Measurements from ENCODE around the gene SLC7A6OS. TPM values are rescaled to one million over a fixed set of nuclear protein-coding genes. Genes with fewer than 3 reads are reported as not detected.

SLC7A6OS gene
- total RNA-seq, 1 donor from 2014 or later: 25.2 TPM

GRCh38 chr16:68338326-68339119, 27.8 kb upstream of the SLC7A6OS start:
- Mint-ChIP-seq H3K9me3 (ENCODE audit: unreplicated experiment) (no peaks in the 10 kb centered on the region), H3K27ac (ENCODE audit: unreplicated experiment) (no peak overlapping the region), H3K27me3 (ENCODE audit: unreplicated experiment) (peaks cover 4% of the 10 kb centered on the region), H3K36me3 (ENCODE audit: unreplicated experiment) (no peaks in the 10 kb centered on the region), H3K4me3 (ENCODE audit: unreplicated experiment) (no peak overlapping the region), H3K4me1 (ENCODE audit: low read depth, unreplicated experiment) (no peaks in the 10 kb centered on the region)
- DNase-seq: no peak
- no peak for TF ChIP-seq CTCF (IDR thresholded peaks at IDR 0.05; ENCODE audit: partially characterized antibody, unreplicated experiment)

GRCh38 chr16:68335175-68335574, 24.4 kb upstream of the SLC7A6OS start:
- peak overlapping the region; percentile 30 for H3K4me3 Mint-ChIP-seq (ENCODE audit: unreplicated experiment)
- H3K27ac Mint-ChIP-seq (ENCODE audit: unreplicated experiment): no peak overlapping the region
- H3K9me3 Mint-ChIP-seq (ENCODE audit: unreplicated experiment): no peaks in the 10 kb centered on the region
- no peaks in the 10 kb centered on the region for H3K4me1 Mint-ChIP-seq (ENCODE audit: low read depth, unreplicated experiment)
- H3K36me3 Mint-ChIP-seq (ENCODE audit: unreplicated experiment): no peaks in the 10 kb centered on the region
- no peak for DNase-seq
- peaks cover 3% of the 10 kb centered on the region for H3K27me3 Mint-ChIP-seq (ENCODE audit: unreplicated experiment)
- TF ChIP-seq CTCF (IDR thresholded peaks at IDR 0.05; ENCODE audit: partially characterized antibody, unreplicated experiment): no peak

GRCh38 chr16:68332411-68333121, 21.8 kb upstream of the SLC7A6OS start:
- Mint-ChIP-seq H3K27ac (ENCODE audit: unreplicated experiment) (no peak overlapping the region), H3K36me3 (ENCODE audit: unreplicated experiment) (no peaks in the 10 kb centered on the region)

GRCh38 chr16:68331879-68332410, 21.2 kb upstream of the SLC7A6OS start:
- no peaks in the 10 kb centered on the region for H3K36me3 Mint-ChIP-seq (ENCODE audit: unreplicated experiment)
- no peak overlapping the region for H3K27ac Mint-ChIP-seq (ENCODE audit: unreplicated experiment)
- no peak for DNase-seq
- no peaks in the 10 kb centered on the region for H3K4me1 Mint-ChIP-seq (ENCODE audit: low read depth, unreplicated experiment)
- no peak overlapping the region for H3K4me3 Mint-ChIP-seq (ENCODE audit: unreplicated experiment)
- H3K9me3 Mint-ChIP-seq (ENCODE audit: unreplicated experiment): no peaks in the 10 kb centered on the region
- H3K27me3 Mint-ChIP-seq (ENCODE audit: unreplicated experiment): no peaks in the 10 kb centered on the region
- no peak for TF ChIP-seq CTCF (IDR thresholded peaks at IDR 0.05; ENCODE audit: partially characterized antibody, unreplicated experiment)

More at GRCh38 chr16:68332411-68333121, 21.8 kb upstream of the SLC7A6OS start:
- Mint-ChIP-seq H3K4me3 (ENCODE audit: unreplicated experiment) (no peak overlapping the region), H3K4me1 (ENCODE audit: low read depth, unreplicated experiment) (no peaks in the 10 kb centered on the region), H3K9me3 (ENCODE audit: unreplicated experiment) (no peaks in the 10 kb centered on the region), H3K27me3 (ENCODE audit: unreplicated experiment) (no peaks in the 10 kb centered on the region)
- no peak for TF ChIP-seq CTCF (IDR thresholded peaks at IDR 0.05; ENCODE audit: partially characterized antibody, unreplicated experiment)
- no peak for DNase-seq
